ENCODE measurements around the gene ITGAD. TPM values are rescaled to one million over a fixed set of nuclear protein-coding genes. Genes with fewer than 3 reads are reported as not detected.

The ITGAD gene
- total RNA-seq, 1 donor from 2014 or later: not detected

- DNase-seq (ENCODE audit: extremely low read depth, low read depth, low spot score): no peak
Observed at GRCh38 chr16:31458073-31458843, 65.1 kb downstream of the ITGAD start.

GRCh38 chr16:31458844-31459686 is 65.9 kb downstream of the ITGAD start, which contains the start of gene ARMC5:
ARMC5 (plus strand) TSS chr16:31459501; CDS start chr16:31459525, 24 bp downstream.
- DNase-seq (ENCODE audit: extremely low read depth, low read depth, low spot score): peak; percentile 81

GRCh38 chr16:31459687-31460581 is 66.8 kb downstream of the ITGAD start:
- DNase-seq (ENCODE audit: extremely low read depth, low read depth, low spot score): peak; percentile 90

GRCh38 chr16:31460582-31461002 is 67.5 kb downstream of the ITGAD start:
- DNase-seq (ENCODE audit: extremely low read depth, low read depth, low spot score): no peak

- no peak for DNase-seq (ENCODE audit: extremely low read depth, low read depth, low spot score)
Observed at GRCh38 chr16:31461201-31461920, 68.2 kb downstream of the ITGAD start.

GRCh38 chr16:31461921-31462804 is 69.0 kb downstream of the ITGAD start:
- DNase-seq (ENCODE audit: extremely low read depth, low read depth, low spot score): no peak

GRCh38 chr16:31464348-31464769 is 71.2 kb downstream of the ITGAD start:
- DNase-seq (ENCODE audit: extremely low read depth, low read depth, low spot score): no peak

GRCh38 chr16:31464781-31465260 is 71.7 kb downstream of the ITGAD start:
- no peak for DNase-seq (ENCODE audit: extremely low read depth, low read depth, low spot score)

GRCh38 chr16:31465788-31466370 is 72.7 kb downstream of the ITGAD start:
- DNase-seq (ENCODE audit: extremely low read depth, low read depth, low spot score): no peak

- DNase-seq (ENCODE audit: extremely low read depth, low read depth, low spot score): no peak
Observed at GRCh38 chr16:31466381-31466841, 73.3 kb downstream of the ITGAD start.

- DNase-seq (ENCODE audit: extremely low read depth, low read depth, low spot score): no peak
Observed at GRCh38 chr16:31467151-31467773, 74.1 kb downstream of the ITGAD start.

GRCh38 chr16:31467858-31468257 is 74.7 kb downstream of the ITGAD start:
- DNase-seq (ENCODE audit: extremely low read depth, low read depth, low spot score): no peak

GRCh38 chr16:31470615-31471014 is 77.5 kb downstream of the ITGAD start:
- no peak for DNase-seq (ENCODE audit: extremely low read depth, low read depth, low spot score)

- DNase-seq (ENCODE audit: extremely low read depth, low read depth, low spot score): no peak
Observed at GRCh38 chr16:31471241-31471874, 78.2 kb downstream of the ITGAD start.

GRCh38 chr16:31471875-31472708 is 79.0 kb downstream of the ITGAD start, which contains the start of gene TGFB1I1:
TGFB1I1 (plus strand) TSS chr16:31472152; CDS start chr16:31472189, 37 bp downstream.
- DNase-seq (ENCODE audit: extremely low read depth, low read depth, low spot score): no peak

- DNase-seq (ENCODE audit: extremely low read depth, low read depth, low spot score): peak; percentile 62
Observed at GRCh38 chr16:31472709-31473203, 79.6 kb downstream of the ITGAD start.

Data from glomerular endothelial cell (primary cell).